ENCODE data around the gene CCDC201.

DNA sequence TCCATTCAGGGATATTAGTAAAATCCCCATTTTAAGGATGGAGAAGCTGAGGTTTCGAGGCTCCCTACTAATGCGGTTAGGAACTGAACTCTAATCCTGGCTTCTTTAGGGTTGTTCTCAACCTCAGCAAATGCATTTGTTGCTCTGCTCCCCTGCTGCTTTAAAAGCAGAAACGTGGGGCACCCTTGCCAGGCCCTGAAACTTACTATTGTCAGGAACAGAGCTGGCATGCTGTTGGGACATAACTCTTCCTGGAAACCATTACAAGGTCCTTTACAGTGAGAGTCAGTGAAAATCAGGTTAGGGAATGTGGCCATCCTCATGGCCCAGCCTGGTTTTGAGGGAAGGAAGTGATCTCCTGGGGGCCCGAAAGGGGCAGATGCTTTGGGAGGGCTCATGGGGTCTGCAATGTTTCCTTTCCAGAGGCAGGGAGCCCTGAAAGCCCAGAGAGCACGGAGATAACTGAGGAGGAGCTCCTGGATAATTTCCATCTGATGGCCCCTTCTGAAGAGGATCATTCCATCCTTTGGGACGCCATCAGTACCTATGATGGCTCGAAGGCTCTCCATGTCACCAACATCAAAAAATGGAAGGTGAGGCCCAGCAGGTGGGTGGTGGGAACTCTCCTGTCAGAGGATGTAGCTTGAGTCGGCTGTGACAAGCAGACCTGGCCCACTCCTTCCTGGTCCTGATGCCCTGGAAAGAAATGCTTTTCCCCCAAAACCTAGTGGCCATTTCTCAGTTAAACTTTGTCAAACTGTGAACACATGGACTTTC lies 17.4 kb upstream of the CCDC201 start:
- TF ChIP-seq, protein P1, sequence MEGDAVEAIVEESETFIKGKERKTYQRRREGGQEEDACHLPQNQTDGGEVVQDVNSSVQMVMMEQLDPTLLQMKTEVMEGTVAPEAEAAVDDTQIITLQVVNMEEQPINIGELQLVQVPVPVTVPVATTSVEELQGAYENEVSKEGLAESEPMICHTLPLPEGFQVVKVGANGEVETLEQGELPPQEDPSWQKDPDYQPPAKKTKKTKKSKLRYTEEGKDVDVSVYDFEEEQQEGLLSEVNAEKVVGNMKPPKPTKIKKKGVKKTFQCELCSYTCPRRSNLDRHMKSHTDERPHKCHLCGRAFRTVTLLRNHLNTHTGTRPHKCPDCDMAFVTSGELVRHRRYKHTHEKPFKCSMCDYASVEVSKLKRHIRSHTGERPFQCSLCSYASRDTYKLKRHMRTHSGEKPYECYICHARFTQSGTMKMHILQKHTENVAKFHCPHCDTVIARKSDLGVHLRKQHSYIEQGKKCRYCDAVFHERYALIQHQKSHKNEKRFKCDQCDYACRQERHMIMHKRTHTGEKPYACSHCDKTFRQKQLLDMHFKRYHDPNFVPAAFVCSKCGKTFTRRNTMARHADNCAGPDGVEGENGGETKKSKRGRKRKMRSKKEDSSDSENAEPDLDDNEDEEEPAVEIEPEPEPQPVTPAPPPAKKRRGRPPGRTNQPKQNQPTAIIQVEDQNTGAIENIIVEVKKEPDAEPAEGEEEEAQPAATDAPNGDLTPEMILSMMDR (IDR thresholded peaks at IDR 0.05) = no peak
- TF ChIP-seq POLR2AphosphoS5 (IDR thresholded peaks at IDR 0.05; ENCODE audit: low read depth, low read length) (no peak), TCF7L2 (IDR thresholded peaks at IDR 0.05; ENCODE audit: low read depth, low read length) (no peak), SIN3A (IDR thresholded peaks at IDR 0.05; ENCODE audit: borderline replicate concordance, insufficient read depth, low read depth, low read length) (no peak)
- TF ChIP-seq, protein P2, sequence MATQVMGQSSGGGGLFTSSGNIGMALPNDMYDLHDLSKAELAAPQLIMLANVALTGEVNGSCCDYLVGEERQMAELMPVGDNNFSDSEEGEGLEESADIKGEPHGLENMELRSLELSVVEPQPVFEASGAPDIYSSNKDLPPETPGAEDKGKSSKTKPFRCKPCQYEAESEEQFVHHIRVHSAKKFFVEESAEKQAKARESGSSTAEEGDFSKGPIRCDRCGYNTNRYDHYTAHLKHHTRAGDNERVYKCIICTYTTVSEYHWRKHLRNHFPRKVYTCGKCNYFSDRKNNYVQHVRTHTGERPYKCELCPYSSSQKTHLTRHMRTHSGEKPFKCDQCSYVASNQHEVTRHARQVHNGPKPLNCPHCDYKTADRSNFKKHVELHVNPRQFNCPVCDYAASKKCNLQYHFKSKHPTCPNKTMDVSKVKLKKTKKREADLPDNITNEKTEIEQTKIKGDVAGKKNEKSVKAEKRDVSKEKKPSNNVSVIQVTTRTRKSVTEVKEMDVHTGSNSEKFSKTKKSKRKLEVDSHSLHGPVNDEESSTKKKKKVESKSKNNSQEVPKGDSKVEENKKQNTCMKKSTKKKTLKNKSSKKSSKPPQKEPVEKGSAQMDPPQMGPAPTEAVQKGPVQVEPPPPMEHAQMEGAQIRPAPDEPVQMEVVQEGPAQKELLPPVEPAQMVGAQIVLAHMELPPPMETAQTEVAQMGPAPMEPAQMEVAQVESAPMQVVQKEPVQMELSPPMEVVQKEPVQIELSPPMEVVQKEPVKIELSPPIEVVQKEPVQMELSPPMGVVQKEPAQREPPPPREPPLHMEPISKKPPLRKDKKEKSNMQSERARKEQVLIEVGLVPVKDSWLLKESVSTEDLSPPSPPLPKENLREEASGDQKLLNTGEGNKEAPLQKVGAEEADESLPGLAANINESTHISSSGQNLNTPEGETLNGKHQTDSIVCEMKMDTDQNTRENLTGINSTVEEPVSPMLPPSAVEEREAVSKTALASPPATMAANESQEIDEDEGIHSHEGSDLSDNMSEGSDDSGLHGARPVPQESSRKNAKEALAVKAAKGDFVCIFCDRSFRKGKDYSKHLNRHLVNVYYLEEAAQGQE (IDR thresholded peaks at IDR 0.05; ENCODE audit: insufficient read depth in 1 of 2, low read depth in 2 of 2, low read length in 1 of 2) = no peak

All from Panc1 (cell line).